Neural cell (in vitro differentiated cells): Measurements from ENCODE around the gene NAP1L5.

Experiments used
- EP300 ChIP-seq: fragments of 450-650 bp; conservative IDR thresholded peaks from 2 replicates; pipeline ENCODE4 v1.6.1; 2014; ENCODE audit warnings: antibody characterized with exemption, mild to moderate bottlenecking, moderate library complexity; ENCODE audit not compliant: poor library complexity, severe bottlenecking
- POLR2AphosphoS5 ChIP-seq: IDR thresholded peaks from 2 replicates; pipeline ENCODE4 v1.6.1; 2012
- TF ChIP-seq, protein P1 (sequence below): fragments of 450-650 bp; IDR thresholded peaks from 2 replicates; pipeline ENCODE4 v1.5.1; 2014; ENCODE audit warnings: antibody characterized with exemption, mild to moderate bottlenecking, moderate library complexity; ENCODE audit not compliant: poor library complexity, severe bottlenecking

- TF ChIP-seq EP300 (no peak), POLR2AphosphoS5 (no peak)
- TF ChIP-seq, protein P1, sequence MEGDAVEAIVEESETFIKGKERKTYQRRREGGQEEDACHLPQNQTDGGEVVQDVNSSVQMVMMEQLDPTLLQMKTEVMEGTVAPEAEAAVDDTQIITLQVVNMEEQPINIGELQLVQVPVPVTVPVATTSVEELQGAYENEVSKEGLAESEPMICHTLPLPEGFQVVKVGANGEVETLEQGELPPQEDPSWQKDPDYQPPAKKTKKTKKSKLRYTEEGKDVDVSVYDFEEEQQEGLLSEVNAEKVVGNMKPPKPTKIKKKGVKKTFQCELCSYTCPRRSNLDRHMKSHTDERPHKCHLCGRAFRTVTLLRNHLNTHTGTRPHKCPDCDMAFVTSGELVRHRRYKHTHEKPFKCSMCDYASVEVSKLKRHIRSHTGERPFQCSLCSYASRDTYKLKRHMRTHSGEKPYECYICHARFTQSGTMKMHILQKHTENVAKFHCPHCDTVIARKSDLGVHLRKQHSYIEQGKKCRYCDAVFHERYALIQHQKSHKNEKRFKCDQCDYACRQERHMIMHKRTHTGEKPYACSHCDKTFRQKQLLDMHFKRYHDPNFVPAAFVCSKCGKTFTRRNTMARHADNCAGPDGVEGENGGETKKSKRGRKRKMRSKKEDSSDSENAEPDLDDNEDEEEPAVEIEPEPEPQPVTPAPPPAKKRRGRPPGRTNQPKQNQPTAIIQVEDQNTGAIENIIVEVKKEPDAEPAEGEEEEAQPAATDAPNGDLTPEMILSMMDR = no peak
Observed at GRCh38 chr4:88660446-88661294, 37.0 kb downstream of the NAP1L5 start.
